SKM-1 (cell line): ENCODE measurements around the gene STPG1.
A peak's percentile ranks its signal among the peaks of the same experiment; 100 is the strongest.

ENCODE experiments used
- DNase-seq: peaks from one replicate; lab custom pipeline; 2025; ENCODE audit not compliant: unreplicated experiment; lab: John Stamatoyannopoulos, UW

The STPG1 gene

GRCh38 chr1:24393892-24394291 is 19.7 kb downstream of the STPG1 start:
- DNase-seq: no peak

DNA sequence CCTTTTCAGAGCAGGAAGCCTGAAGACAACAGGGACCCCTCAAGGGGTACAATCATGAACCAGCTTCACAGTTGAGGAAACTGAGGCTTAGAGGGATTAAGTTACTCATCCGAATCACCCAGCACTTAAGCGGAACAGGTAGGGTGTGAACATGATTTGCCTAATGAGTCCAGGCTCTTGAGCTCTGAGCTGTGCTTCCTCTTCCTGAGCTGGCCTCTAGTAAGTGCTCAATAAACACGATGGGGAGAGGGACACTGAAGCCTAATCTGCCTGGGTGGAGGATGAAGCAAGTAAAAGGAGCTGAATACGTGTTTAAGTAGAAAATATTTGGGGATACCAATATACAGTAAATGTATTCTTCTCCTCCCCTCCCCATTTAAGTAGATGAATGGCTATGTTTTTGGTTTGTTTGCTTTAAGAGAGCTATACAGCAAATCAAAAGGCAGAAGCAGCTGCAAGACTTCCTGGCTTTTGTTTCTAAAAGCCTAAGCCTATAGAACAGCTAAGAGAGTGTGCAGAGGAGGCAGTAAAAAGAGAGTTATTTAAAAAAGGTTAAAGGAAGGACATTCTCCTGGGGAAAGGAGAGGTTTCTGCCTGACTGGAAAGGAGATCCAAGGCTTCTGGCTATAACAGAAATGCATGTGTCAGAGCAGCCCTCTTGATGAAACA is 20.5 kb downstream of the STPG1 start:
- no peak for DNase-seq

DNA sequence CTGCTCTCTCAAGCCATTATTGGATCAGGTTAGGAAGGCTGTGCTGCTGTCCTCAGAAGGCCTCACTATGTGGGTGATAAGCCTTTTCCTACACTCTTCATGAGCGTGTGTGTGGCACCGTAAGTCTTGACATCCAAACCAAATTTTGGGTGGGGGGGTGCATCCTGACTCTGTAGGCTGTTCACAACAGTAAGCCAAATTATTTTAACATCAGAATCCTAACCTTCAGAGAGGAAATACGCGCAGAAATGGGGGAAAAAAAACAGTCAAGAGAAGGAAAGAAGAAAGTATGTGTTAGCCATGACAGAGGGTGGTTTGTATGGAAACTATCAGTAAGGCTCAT is 21.0 kb downstream of the STPG1 start:
- no peak for DNase-seq

GRCh38 chr1:24391882-24392603 is 21.5 kb downstream of the STPG1 start:
- DNase-seq: no peak

GRCh38 chr1:24390924-24391782 is 22.4 kb downstream of the STPG1 start:
- DNase-seq: peak; percentile 36

DNA sequence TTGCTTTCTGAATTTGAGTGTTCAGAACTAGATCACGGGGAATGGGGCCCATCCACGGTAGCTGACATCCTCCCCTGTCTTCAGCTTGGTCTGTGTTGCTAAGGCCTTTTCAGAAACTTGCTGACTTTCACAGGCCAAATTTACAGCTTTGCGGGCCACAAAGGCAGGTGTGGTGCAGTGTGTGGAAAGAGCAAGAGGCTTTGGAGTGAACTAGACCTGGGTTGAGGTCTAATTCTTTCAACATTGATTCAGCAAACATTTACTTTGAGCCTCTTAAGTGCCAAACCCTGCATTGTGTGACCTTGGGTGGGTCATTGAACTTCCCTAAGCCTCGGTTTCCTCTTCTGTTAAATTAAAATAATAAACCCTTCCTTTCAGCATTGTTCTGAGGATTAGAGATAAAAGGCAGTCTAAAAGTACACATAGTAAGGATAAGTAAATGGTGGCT is 24.3 kb downstream of the STPG1 start:
- DNase-seq: no peak

DNA sequence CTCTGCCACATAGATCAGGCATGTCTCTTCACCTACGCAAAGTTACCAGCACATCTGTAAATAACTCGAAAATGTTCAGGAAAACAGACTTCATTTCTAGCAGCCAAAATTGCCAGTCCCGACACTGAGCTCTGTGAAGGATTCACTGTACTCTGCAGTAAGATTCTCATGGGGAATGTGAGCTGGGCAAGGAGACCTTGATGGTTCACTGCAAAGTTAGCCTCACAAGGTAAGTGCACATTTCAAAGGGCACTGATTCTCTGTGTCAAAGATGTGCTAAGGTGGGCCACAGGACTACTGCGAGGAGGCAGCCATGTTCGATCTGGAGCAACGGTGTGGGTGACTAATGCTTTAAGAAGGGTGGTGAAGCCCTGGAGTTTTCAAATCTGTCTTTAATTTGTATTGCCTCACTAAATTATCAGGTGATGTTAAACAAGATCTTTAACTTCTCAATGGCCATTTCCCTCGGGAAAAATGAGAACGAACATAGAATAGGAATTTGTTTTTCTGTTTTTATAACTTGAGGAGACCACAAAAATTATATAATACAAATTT is 25.2 kb downstream of the STPG1 start:
- no peak for DNase-seq

DNA sequence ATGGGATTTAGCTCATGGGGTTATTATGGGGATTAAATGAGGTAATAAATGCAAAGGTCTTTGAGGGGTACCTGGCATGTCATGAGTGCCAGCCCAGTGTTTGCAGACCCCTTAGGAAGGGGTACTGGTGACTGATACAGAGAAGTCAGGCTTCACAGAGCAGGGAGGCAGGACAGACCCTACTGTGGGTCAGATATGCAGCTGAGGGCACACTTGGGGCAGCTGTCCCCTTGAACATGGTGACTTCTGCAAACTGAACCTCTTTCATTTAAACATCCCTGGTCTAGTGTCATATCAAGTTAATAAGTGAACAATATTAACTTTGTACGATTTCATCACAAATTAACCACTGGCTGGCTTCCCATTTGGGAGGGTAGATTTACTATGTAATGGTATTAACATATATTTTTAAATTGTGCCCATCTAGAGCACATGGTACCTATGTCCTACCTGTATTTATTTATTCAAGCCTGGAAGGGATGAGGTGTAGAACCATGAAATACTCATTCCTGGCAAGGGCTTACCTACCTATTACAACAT is 25.9 kb downstream of the STPG1 start:
- no peak for DNase-seq

GRCh38 chr1:24386931-24387330 is 26.7 kb downstream of the STPG1 start:
- no peak for DNase-seq

GRCh38 chr1:24386241-24386640 is 27.3 kb downstream of the STPG1 start:
- no peak for DNase-seq

GRCh38 chr1:24385160-24385940 is 28.2 kb downstream of the STPG1 start:
- DNase-seq: no peak

GRCh38 chr1:24384251-24385090 is 29.1 kb downstream of the STPG1 start:
- no peak for DNase-seq

DNA sequence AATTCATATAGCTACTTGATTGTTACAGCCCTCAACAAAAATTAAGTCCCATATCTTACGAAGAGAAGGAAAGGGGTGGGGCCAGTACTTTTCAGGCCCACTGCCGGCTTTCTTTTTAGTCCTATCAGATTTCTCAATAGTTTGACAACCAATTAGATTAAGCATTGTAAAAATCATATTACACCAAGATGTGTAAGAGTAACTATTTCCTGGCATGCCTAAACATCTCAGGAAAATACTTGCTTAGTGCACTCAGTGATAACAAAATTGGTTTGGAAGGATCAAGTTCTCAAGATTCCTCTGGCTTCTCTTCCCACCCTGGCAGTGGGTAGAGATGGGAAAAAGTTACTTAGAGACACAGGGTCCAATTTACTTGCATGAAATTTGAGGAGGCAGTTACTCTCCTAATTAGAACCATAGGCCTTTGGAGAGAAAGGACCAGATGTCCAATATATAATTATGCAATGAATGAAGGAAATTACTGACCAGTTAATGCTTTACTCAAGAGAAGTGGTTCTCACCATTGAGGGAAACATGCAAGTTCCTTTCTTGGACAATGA is 30.1 kb downstream of the STPG1 start:
- no peak for DNase-seq

GRCh38 chr1:24382165-24382577 is 31.4 kb downstream of the STPG1 start:
- DNase-seq: no peak

GRCh38 chr1:24381256-24381655 is 32.3 kb downstream of the STPG1 start:
- DNase-seq: no peak

DNA sequence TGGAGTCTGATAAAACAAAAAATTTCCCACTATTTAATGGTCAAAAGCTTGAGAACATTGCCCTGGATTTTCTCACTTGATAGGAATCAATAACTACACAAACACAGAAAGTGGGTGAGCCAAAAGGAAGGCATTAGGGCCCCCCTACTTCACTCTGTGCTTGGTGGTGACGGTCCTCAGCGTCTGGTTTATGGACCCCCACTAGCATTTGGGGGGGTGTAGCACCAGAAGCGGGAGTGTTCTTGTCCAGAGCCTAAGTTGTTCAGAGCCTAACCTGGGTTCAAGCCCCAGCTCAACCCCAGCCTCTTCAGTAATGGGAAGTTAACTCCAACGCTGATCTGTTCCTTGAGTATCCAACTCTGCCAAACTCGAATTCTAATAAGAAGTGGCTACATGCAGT is 33.1 kb downstream of the STPG1 start:
- no peak for DNase-seq

DNA sequence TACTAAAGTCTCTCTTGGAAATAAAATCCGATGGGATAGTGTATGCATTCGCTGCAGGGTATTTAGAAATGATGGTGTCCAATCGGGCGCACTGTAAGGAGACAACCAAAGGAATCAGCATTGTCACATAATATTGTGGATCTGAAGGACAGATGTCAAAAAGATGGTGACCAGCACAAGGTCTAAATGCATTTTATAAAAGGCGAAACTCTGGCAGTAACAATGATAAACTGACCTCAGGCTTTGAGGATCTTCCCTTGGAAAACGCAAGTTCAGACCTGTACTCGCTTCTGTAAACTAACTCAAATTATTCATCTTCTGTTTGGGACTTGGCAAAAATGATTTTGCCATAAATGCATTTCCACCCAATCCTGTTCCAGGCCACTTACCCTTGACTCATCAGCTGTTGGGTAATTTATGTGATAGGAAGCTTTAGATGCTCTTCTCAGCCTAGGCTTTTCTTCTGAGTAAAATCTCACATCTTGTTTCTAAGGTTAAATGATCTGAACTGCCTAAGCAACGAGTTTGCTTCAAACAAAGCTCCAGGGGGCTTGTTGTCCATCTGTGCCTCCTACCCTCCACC is 33.8 kb downstream of the STPG1 start:
- no peak for DNase-seq

GRCh38 chr1:24374891-24375786 is 38.4 kb downstream of the STPG1 start:
- no peak for DNase-seq
